Astrocyte (in vitro differentiated cells and primary cell): Measurements from ENCODE around the gene ELMO3. TPM values are rescaled to one million over a fixed set of nuclear protein-coding genes. Genes with fewer than 3 reads are reported as not detected.
A peak's percentile ranks its signal among the peaks of the same experiment; 100 is the strongest.

ENCODE experiments used
- DNase-seq: peaks from one replicate; pipeline ENCODE4 v3.0.0-alpha.2; 2010; ENCODE audit warnings: low read depth
- FAIRE-seq: peaks from 2 replicates; lab custom pipeline; 2011; peaks lifted over from hg19 to GRCh38; lab: Jason Lieb, UNC
- H2AFZ ChIP-seq: 2 replicates; pipeline ENCODE4 v1.6.0; 2012; ENCODE audit warnings: low read depth, low read length, inconsistent platforms
- H3K27ac ChIP-seq: 2 replicates; pipeline ENCODE4 v1.5.1; 2011; ENCODE audit warnings: low read depth, low read length, inconsistent platforms
- H3K27me3 ChIP-seq: 2 replicates; pipeline ENCODE4 v1.6.0; 2011; ENCODE audit warnings: low read length, inconsistent platforms; ENCODE audit not compliant: insufficient read depth
- H3K36me3 ChIP-seq: 2 replicates; pipeline ENCODE4 v1.5.1; 2011; ENCODE audit warnings: low read length, inconsistent platforms; ENCODE audit not compliant: insufficient read depth
- H3K4me1 ChIP-seq: 2 replicates; pipeline ENCODE4 v1.5.1; 2011; ENCODE audit warnings: low read length, inconsistent platforms; ENCODE audit not compliant: insufficient read depth
- H3K4me2 ChIP-seq: 2 replicates; pipeline ENCODE4 v1.6.0; 2012; ENCODE audit warnings: low read length, inconsistent platforms
- H3K4me3 ChIP-seq: 2 replicates; pipeline ENCODE4 v1.5.1; 2011; ENCODE audit warnings: low read depth, mild to moderate bottlenecking, low read length, inconsistent platforms; ENCODE audit not compliant: insufficient read depth
- H3K79me2 ChIP-seq: 2 replicates; pipeline ENCODE4 v1.6.0; 2012; ENCODE audit warnings: mild to moderate bottlenecking, low read length, inconsistent platforms; ENCODE audit not compliant: insufficient read depth
- H3K9ac ChIP-seq: 2 replicates; pipeline ENCODE4 v1.6.0; 2012; ENCODE audit warnings: mild to moderate bottlenecking, low read length, inconsistent platforms
- H3K9me3 ChIP-seq: 2 replicates; pipeline ENCODE4 v1.5.1; 2012; ENCODE audit warnings: low read depth, mild to moderate bottlenecking, low read length, inconsistent platforms; ENCODE audit not compliant: insufficient read depth
- H4K20me1 ChIP-seq: 2 replicates; pipeline ENCODE4 v1.6.0; 2012; ENCODE audit warnings: low read length, inconsistent platforms; ENCODE audit not compliant: insufficient read depth
- H3K27ac Mint-ChIP-seq: one replicate; pipeline ENCODE4 v1.8.0; 2021; ENCODE audit warnings: mild to moderate bottlenecking, mixed read lengths; ENCODE audit not compliant: unreplicated experiment
- H3K27me3 Mint-ChIP-seq: one replicate; pipeline ENCODE4 v1.8.0; 2021; ENCODE audit warnings: low read depth, mixed read lengths; ENCODE audit not compliant: unreplicated experiment
- H3K36me3 Mint-ChIP-seq: one replicate; pipeline ENCODE4 v1.8.0; 2021; ENCODE audit warnings: low read depth, mixed read lengths; ENCODE audit not compliant: unreplicated experiment
- H3K4me1 Mint-ChIP-seq: one replicate; pipeline ENCODE4 v1.8.0; 2021; ENCODE audit warnings: low read depth, mixed read lengths; ENCODE audit not compliant: unreplicated experiment
- H3K4me3 Mint-ChIP-seq: one replicate; pipeline ENCODE4 v1.8.0; 2021; ENCODE audit warnings: mild to moderate bottlenecking, moderate library complexity, mixed read lengths; ENCODE audit not compliant: unreplicated experiment
- H3K9me3 Mint-ChIP-seq: one replicate; pipeline ENCODE4 v1.8.0; 2021; ENCODE audit warnings: mild to moderate bottlenecking, mixed read lengths; ENCODE audit not compliant: unreplicated experiment
- EZH2 ChIP-seq: IDR thresholded peaks from 2 replicates; pipeline ENCODE4 v1.6.1; 2012; ENCODE audit warnings: mild to moderate bottlenecking, low read length, inconsistent platforms; ENCODE audit not compliant: insufficient read depth
- total RNA-seq: library from RNA; stranded (reverse); gene quantifications from 2 replicates; pipeline ENCODE4 v1.2.1, GENCODE V29; 2021
- TF ChIP-seq, protein P1 (sequence below): IDR thresholded peaks from 2 replicates; pipeline ENCODE4 v1.5.1; 2011; ENCODE audit warnings: low read depth, mild to moderate bottlenecking, inconsistent platforms, low read length, moderate library complexity; ENCODE audit not compliant: insufficient read depth

The ELMO3 gene
- total RNA-seq, 1 donor from 2014 or later: 1.4 TPM

DNA sequence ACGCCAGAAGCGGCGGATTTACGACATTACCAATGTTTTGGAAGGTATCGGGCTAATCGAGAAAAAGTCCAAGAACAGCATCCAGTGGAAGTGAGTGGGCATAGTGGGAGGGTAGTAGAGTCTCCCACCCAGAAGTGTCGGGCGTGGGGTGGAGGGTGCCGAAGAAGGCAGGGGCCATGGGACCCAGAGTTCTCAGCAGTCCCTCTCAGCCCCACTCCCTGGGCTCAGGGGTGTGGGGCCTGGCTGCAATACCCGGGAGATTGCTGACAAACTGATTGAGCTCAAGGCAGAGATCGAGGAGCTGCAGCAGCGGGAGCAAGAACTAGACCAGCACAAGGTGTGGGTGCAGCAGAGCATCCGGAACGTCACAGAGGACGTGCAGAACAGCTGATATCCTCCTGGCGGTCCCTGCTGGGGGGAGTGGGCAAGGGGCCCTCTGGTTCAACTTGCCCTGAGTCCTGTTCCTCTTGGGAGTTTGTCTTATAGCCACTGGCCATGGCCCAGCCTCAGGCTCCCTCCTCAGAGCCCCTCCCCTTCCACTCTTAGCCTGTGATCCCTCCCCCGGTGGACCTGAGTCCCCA is 6.1 kb upstream of the ELMO3 start:
- Histone ChIP-seq H2AFZ (no peak overlapping the region), H4K20me1 (peaks cover 52% of the 10 kb centered on the region), H3K9me3 (no peaks in the 10 kb centered on the region), H3K4me3 (peak overlapping the region; percentile 89), H3K27me3 (no peaks in the 10 kb centered on the region), H3K79me2 (peaks cover 40% of the 10 kb centered on the region), H3K4me2 (peak overlapping the region; percentile 95), H3K27ac (peak overlapping the region; percentile 53), H3K4me1 (peaks cover 15% of the 10 kb centered on the region), H3K9ac (peak overlapping the region; percentile 93), H3K36me3 (peaks cover 35% of the 10 kb centered on the region)
- Mint-ChIP-seq H3K4me3 (peak overlapping the region; percentile 93), H3K36me3 (peaks cover 22% of the 10 kb centered on the region), H3K9me3 (no peaks in the 10 kb centered on the region), H3K27me3 (no peaks in the 10 kb centered on the region), H3K4me1 (peaks cover 17% of the 10 kb centered on the region), H3K27ac (peak overlapping the region; percentile 64)
- no peak for TF ChIP-seq EZH2
- TF ChIP-seq, protein P1, sequence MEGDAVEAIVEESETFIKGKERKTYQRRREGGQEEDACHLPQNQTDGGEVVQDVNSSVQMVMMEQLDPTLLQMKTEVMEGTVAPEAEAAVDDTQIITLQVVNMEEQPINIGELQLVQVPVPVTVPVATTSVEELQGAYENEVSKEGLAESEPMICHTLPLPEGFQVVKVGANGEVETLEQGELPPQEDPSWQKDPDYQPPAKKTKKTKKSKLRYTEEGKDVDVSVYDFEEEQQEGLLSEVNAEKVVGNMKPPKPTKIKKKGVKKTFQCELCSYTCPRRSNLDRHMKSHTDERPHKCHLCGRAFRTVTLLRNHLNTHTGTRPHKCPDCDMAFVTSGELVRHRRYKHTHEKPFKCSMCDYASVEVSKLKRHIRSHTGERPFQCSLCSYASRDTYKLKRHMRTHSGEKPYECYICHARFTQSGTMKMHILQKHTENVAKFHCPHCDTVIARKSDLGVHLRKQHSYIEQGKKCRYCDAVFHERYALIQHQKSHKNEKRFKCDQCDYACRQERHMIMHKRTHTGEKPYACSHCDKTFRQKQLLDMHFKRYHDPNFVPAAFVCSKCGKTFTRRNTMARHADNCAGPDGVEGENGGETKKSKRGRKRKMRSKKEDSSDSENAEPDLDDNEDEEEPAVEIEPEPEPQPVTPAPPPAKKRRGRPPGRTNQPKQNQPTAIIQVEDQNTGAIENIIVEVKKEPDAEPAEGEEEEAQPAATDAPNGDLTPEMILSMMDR: no peak
- no peak for FAIRE-seq
- no peak for DNase-seq

DNA sequence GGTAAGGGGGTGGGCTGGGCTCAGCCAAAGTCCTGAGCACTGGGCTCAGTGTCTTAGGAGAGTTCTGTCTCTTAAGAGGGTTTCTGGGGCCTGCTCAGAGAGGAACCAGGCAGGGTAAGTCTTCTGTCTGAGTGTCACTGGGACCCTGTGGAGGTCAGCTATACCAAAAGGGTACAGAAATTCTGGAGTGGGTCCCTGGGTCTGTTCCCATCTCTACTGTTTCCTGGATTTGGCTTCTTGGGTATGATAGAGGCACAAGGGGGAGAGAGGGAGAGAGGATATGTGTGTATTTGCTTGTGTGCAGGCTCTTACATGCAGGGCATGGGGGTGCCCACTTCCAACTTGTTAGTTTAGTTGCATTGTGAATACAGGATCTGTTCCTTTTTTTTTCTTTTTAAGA is 5.4 kb upstream of the ELMO3 start:
- H3K27ac ChIP-seq: no peak overlapping the region
- no peaks in the 10 kb centered on the region for H3K27me3 ChIP-seq
- peaks cover 40% of the 10 kb centered on the region for H3K79me2 ChIP-seq
- Mint-ChIP-seq H3K4me3 (peak overlapping the region; percentile 93), H3K4me1 (peaks cover 16% of the 10 kb centered on the region), H3K9me3 (no peaks in the 10 kb centered on the region), H3K36me3 (peaks cover 22% of the 10 kb centered on the region), H3K27me3 (no peaks in the 10 kb centered on the region), H3K27ac (peak overlapping the region; percentile 58)
- no peak overlapping the region for H2AFZ ChIP-seq
- peaks cover 35% of the 10 kb centered on the region for H3K36me3 ChIP-seq
- no peak for DNase-seq
- peak overlapping the region; percentile 95 for H3K4me2 ChIP-seq
- no peaks in the 10 kb centered on the region for H3K9me3 ChIP-seq
- no peak for FAIRE-seq
- H3K4me3 ChIP-seq: peak overlapping the region; percentile 13
- peaks cover 59% of the 10 kb centered on the region for H4K20me1 ChIP-seq
- peak overlapping the region; percentile 93 for H3K9ac ChIP-seq
- TF ChIP-seq, protein P1: no peak
- no peak for TF ChIP-seq EZH2
- H3K4me1 ChIP-seq: peaks cover 15% of the 10 kb centered on the region

DNA sequence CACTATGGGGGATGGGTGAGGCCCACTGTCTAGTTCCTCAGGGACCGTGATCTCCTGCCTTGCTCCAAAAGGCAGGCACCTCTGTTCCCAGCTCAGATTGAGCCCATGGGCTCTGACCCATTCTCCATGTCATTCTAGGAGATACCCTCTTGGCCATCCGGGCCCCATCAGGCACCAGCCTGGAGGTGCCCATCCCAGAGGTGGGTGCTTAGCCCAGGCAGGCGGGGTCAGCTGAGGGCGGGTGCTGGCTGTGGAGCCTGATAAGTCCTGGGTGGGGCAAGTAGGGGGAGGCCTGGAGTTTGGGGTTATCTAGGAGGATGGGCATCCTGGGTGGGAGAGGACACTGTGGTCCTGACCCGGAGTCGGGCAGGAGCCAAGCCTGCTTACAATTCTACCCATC is 4.7 kb upstream of the ELMO3 start:
- H3K4me2 ChIP-seq: peak overlapping the region; percentile 95
- peaks cover 35% of the 10 kb centered on the region for H3K36me3 ChIP-seq
- H3K4me1 ChIP-seq: peaks cover 15% of the 10 kb centered on the region
- FAIRE-seq (no peak), DNase-seq (no peak)
- H3K36me3 Mint-ChIP-seq: peaks cover 22% of the 10 kb centered on the region
- no peaks in the 10 kb centered on the region for H3K27me3 Mint-ChIP-seq
- no peak overlapping the region for H3K27ac ChIP-seq
- no peak overlapping the region for H2AFZ ChIP-seq
- H4K20me1 ChIP-seq: peaks cover 60% of the 10 kb centered on the region
- no peaks in the 10 kb centered on the region for H3K9me3 Mint-ChIP-seq
- H3K9ac ChIP-seq: peak overlapping the region; percentile 93
- H3K27me3 ChIP-seq: no peaks in the 10 kb centered on the region
- H3K4me1 Mint-ChIP-seq: peaks cover 16% of the 10 kb centered on the region
- peak overlapping the region; percentile 93 for H3K4me3 Mint-ChIP-seq
- no peaks in the 10 kb centered on the region for H3K9me3 ChIP-seq
- TF ChIP-seq, protein P1: no peak
- no peak for TF ChIP-seq EZH2
- no peak overlapping the region for H3K27ac Mint-ChIP-seq
- no peak overlapping the region for H3K4me3 ChIP-seq
- H3K79me2 ChIP-seq: peaks cover 40% of the 10 kb centered on the region
